D341Med (cell line): ENCODE data around the gene ACSS1.

Experiments
- DNase-seq: peaks from one replicate; pipeline ENCODE4 v3.0.0; 2012; ENCODE audit warnings: low spot score

ACSS1 gene

GRCh38 chr20:25030649-25031207, 27.2 kb downstream of the ACSS1 start:
- no peak for DNase-seq

- DNase-seq, result no peak
Observed at GRCh38 chr20:25030007-25030648, 27.8 kb downstream of the ACSS1 start.

GRCh38 chr20:25025986-25026605, 31.8 kb downstream of the ACSS1 start:
- DNase-seq, result no peak

- DNase-seq, result no peak
Observed at GRCh38 chr20:25025091-25025861, 32.7 kb downstream of the ACSS1 start.

- no peak for DNase-seq
Observed at GRCh38 chr20:25024171-25024570, 33.8 kb downstream of the ACSS1 start.

- DNase-seq, result no peak
Observed at GRCh38 chr20:25023356-25023755, 34.6 kb downstream of the ACSS1 start.

- no peak for DNase-seq
Observed at GRCh38 chr20:25022680-25023079, 35.3 kb downstream of the ACSS1 start.

GRCh38 chr20:25021336-25021735, 36.6 kb downstream of the ACSS1 start:
- no peak for DNase-seq

- DNase-seq, result no peak
Observed at GRCh38 chr20:25020901-25021301, 37.0 kb downstream of the ACSS1 start.

- no peak for DNase-seq
Observed at GRCh38 chr20:25020345-25020744, 37.6 kb downstream of the ACSS1 start.

GRCh38 chr20:25019381-25020155, 38.4 kb downstream of the ACSS1 start:
- no peak for DNase-seq

- DNase-seq, result no peak
Observed at GRCh38 chr20:25018841-25019240, 39.1 kb downstream of the ACSS1 start.

GRCh38 chr20:25018425-25018824, 39.5 kb downstream of the ACSS1 start:
- DNase-seq, result no peak

- no peak for DNase-seq
Observed at GRCh38 chr20:25017257-25017803, 40.6 kb downstream of the ACSS1 start.

- DNase-seq, result no peak
Observed at GRCh38 chr20:25016471-25016870, 41.5 kb downstream of the ACSS1 start.

- no peak for DNase-seq
Observed at GRCh38 chr20:25015986-25016385, 42.0 kb downstream of the ACSS1 start.

- DNase-seq, result no peak
Observed at GRCh38 chr20:25014816-25015215, 43.1 kb downstream of the ACSS1 start.

- no peak for DNase-seq
Observed at GRCh38 chr20:25013478-25014380, 44.2 kb downstream of the ACSS1 start.

GRCh38 chr20:25012616-25013189, 45.2 kb downstream of the ACSS1 start:
- DNase-seq, result no peak

- no peak for DNase-seq
Observed at GRCh38 chr20:25011831-25012241, 46.1 kb downstream of the ACSS1 start.
